ENCODE measurements around the gene MAFG. TPM values are rescaled to one million over a fixed set of nuclear protein-coding genes. Genes with fewer than 3 reads are reported as not detected.
A peak's percentile ranks its signal among the peaks of the same experiment; 100 is the strongest.

MAFG gene
- total and polyA plus RNA-seq, 9 of the 15 experiments (the other 6 are each of a cell fraction or from before 2014, with no cell fraction given), result 1.1 to 58.1 (median 24.9) TPM

GRCh38 chr17:81927653-81928543, at the start of gene MAFG (continued):
- no peak for TF ChIP-seq ZBTB11 (CRISPR knock-in tag; IDR thresholded peaks at IDR 0.05)
- TF ChIP-seq YBX1 (IDR thresholded peaks at IDR 0.05), result no peak
- no peak for TF ChIP-seq ZNF280B (CRISPR knock-in tag; IDR thresholded peaks at IDR 0.05)
- TF ChIP-seq ZNF695 (CRISPR knock-in tag; IDR thresholded peaks at IDR 0.05), result no peak
- TF ChIP-seq GTF2A2 (tag; IDR thresholded peaks at IDR 0.05), result no peak
- TF ChIP-seq ZKSCAN8 (CRISPR knock-in tag; IDR thresholded peaks at IDR 0.05), result no peak
- TF ChIP-seq NFRKB (IDR thresholded peaks at IDR 0.05; ENCODE audit: low read depth), result no peak
- TF ChIP-seq TAF1 (IDR thresholded peaks at IDR 0.05; ENCODE audit: control insufficient read depth, extremely low read depth, insufficient read depth, low read length, severe bottlenecking), result peak; percentile 51
- TF ChIP-seq ZNF354B (CRISPR knock-in tag; IDR thresholded peaks at IDR 0.05), result no peak
- no peak for TF ChIP-seq PPARD (CRISPR knock-in tag; IDR thresholded peaks at IDR 0.05)
- no peak for TF ChIP-seq ZBTB8A (IDR thresholded peaks at IDR 0.05; ENCODE audit: partially characterized antibody)
- peak in 1 of 3 experiments; percentile 63 for TF ChIP-seq YY1 (IDR thresholded peaks at IDR 0.05; ENCODE audit: borderline replicate concordance in 1 of 3, control insufficient read depth in 1 of 3, extremely low read depth in 1 of 3, insufficient read depth in 3 of 3, insufficient read length in 1 of 3, insufficient replicate concordance in 2 of 3, low read depth in 1 of 3, low read length in 2 of 3)
- no peak for TF ChIP-seq ZNF408 (CRISPR knock-in tag; IDR thresholded peaks at IDR 0.05; ENCODE audit: low read depth)
- no peak for TF ChIP-seq SNIP1 (IDR thresholded peaks at IDR 0.05; ENCODE audit: low read depth)
- TF ChIP-seq HOMEZ (CRISPR knock-in tag; IDR thresholded peaks at IDR 0.05), result no peak
- no peak for TF ChIP-seq BRD4 (IDR thresholded peaks at IDR 0.05)
- TF ChIP-seq TAL1 (IDR thresholded peaks at IDR 0.05), result no peak
- TF ChIP-seq NR1H2 (CRISPR knock-in tag; IDR thresholded peaks at IDR 0.05), result no peak
- no peak for TF ChIP-seq ZEB2 (IDR thresholded peaks at IDR 0.05)
- TF ChIP-seq ZNF668 (CRISPR knock-in tag; IDR thresholded peaks at IDR 0.05), result no peak
- no peak for TF ChIP-seq FOXJ2 (tag; IDR thresholded peaks at IDR 0.05)
